ENCODE data around the gene TOB1. TPM values are rescaled to one million over a fixed set of nuclear protein-coding genes. Genes with fewer than 3 reads are reported as not detected.
A peak's percentile ranks its signal among the peaks of the same experiment; 100 is the strongest.

TOB1 gene
- total RNA-seq, 1 experiment from 2014 or later, result 67.9 TPM

DNA sequence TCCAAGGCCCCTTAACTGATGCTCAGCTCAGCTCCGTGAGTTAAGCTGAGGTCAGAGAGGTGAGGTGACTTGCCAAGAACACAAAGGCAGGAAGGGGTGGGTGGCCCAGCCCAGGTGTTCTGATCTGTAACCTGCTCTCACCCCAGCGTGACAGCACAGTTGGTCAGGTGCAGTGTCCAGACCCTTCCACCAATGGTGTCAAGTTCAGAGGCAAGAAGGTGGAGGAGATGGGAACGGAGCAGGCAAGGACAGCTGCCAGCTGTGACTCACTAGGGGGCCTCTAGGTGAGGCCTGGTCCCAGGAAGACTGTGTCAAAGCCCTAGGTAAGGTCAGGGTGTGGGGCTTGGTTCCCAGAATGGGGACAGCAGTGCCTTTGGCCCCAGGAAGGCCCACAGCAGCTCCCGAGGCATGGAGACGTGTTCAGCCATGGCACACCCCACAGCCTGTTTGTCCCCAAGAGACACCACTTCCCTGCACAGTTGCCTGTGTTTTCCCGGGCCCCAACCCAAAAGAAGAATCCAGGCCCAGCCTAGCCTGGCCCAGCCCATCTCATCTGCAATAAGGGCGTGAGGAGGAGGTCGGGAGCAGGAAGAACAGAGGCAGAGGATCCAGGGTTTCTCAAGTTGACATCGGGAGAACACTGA is 23.5 kb downstream of the TOB1 start:
- Histone ChIP-seq H3K9me3 (ENCODE audit: insufficient read depth, low read depth) (no peaks in the 10 kb centered on the region), H3K27ac (no peak overlapping the region), H3K4me1 (replicated peaks; ENCODE audit: insufficient read depth) (peaks cover 18% of the 10 kb centered on the region), H3K27me3 (ENCODE audit: insufficient read depth, low read depth) (no peaks in the 10 kb centered on the region), H3K4me2 (no peak overlapping the region), H3K9me2 (ENCODE audit: insufficient read depth) (no peaks in the 10 kb centered on the region), H4K20me1 (ENCODE audit: insufficient read depth) (no peaks in the 10 kb centered on the region), H3K36me3 (ENCODE audit: low read depth) (no peaks in the 10 kb centered on the region), H3K79me2 (ENCODE audit: low read depth) (no peaks in the 10 kb centered on the region), H3K4me3 (no peak overlapping the region), H2AFZ (no peak overlapping the region), H3F3A (ENCODE audit: insufficient read depth, low read depth) (no peaks in the 10 kb centered on the region; the same call in 1 of the 2 replicates)
- CTCF ChIA-PET, result interaction anchor here (0.5 to 1.1 kb wide), 2 partner anchors 60 to 125 kb away, joined by 4 to 9 read pairs; no protein-coding TSS in a partner anchor
- TF ChIP-seq, protein P1, sequence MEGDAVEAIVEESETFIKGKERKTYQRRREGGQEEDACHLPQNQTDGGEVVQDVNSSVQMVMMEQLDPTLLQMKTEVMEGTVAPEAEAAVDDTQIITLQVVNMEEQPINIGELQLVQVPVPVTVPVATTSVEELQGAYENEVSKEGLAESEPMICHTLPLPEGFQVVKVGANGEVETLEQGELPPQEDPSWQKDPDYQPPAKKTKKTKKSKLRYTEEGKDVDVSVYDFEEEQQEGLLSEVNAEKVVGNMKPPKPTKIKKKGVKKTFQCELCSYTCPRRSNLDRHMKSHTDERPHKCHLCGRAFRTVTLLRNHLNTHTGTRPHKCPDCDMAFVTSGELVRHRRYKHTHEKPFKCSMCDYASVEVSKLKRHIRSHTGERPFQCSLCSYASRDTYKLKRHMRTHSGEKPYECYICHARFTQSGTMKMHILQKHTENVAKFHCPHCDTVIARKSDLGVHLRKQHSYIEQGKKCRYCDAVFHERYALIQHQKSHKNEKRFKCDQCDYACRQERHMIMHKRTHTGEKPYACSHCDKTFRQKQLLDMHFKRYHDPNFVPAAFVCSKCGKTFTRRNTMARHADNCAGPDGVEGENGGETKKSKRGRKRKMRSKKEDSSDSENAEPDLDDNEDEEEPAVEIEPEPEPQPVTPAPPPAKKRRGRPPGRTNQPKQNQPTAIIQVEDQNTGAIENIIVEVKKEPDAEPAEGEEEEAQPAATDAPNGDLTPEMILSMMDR (conservative IDR thresholded peaks at IDR 0.05), result no peak
- no peak for TF ChIP-seq EZH2 (IDR thresholded peaks at IDR 0.05; ENCODE audit: low read depth)
- intact Hi-C loops (cut with micrococcal nuclease; ENCODE audit: unreplicated experiment), result loop anchor here (1.0 to 5.0 kb wide), 5 partner anchors 59 to 360 kb away; partner anchors contain the start of gene SPATA20
- peak in 1 of 2 experiments; percentile 16 for DNase-seq
- BruUV-seq (replicated peaks), result no TSS peak
- POLR2A ChIA-PET (ENCODE audit: unreplicated experiment), result no interaction called here

DNA sequence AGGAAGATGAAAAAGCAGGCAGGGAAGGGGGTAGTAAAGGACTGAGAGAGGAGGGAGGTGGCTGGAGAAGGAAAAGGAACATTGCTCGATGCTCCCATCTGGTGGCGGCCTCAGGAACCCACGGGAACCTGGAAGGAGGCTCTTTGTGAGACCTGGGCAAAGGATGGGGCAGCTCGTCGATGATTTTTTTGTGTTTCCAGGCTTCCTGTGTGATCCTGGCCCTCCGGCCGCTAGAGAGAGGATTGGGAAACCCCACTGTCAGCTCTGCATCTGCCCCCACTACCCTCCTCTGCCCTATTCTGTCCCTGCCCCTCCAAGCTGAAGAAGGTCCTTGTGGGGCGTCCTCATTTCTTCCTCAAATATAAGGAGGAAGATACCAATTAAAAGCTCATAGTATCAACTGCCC is 24.2 kb downstream of the TOB1 start:
- ChIA-PET CTCF (interaction anchor here (0.5 to 1.1 kb wide), 2 partner anchors 59 to 124 kb away, joined by 4 to 9 read pairs; no protein-coding TSS in a partner anchor), POLR2A (ENCODE audit: unreplicated experiment) (no interaction called here)
- Histone ChIP-seq H3K27ac (no peak overlapping the region), H2AFZ (no peak overlapping the region), H4K20me1 (ENCODE audit: insufficient read depth) (no peaks in the 10 kb centered on the region), H3K4me1 (replicated peaks; ENCODE audit: insufficient read depth) (peaks cover 18% of the 10 kb centered on the region), H3K9me3 (ENCODE audit: insufficient read depth, low read depth) (no peaks in the 10 kb centered on the region), H3K79me2 (ENCODE audit: low read depth) (no peaks in the 10 kb centered on the region), H3K4me3 (no peak overlapping the region), H3K9me2 (ENCODE audit: insufficient read depth) (no peaks in the 10 kb centered on the region), H3K36me3 (ENCODE audit: low read depth) (no peaks in the 10 kb centered on the region), H3K4me2 (no peak overlapping the region), H3F3A (ENCODE audit: insufficient read depth, low read depth) (no peaks in the 10 kb centered on the region; the same call in 1 of the 2 replicates), H3K27me3 (ENCODE audit: insufficient read depth, low read depth) (no peaks in the 10 kb centered on the region)
- intact Hi-C loops (cut with micrococcal nuclease; ENCODE audit: unreplicated experiment), result loop anchor here (1.0 to 5.0 kb wide), 5 partner anchors 59 to 360 kb away; partner anchors contain the start of gene SPATA20
- TF ChIP-seq EZH2 (IDR thresholded peaks at IDR 0.05; ENCODE audit: low read depth), result no peak
- TF ChIP-seq, protein P1 (conservative IDR thresholded peaks at IDR 0.05), result peak; percentile 83
- no TSS peak for BruUV-seq (replicated peaks)
- peak; percentile 43 to 76 for DNase-seq

GRCh38 chr17:50841277-50841948 is 24.7 kb downstream of the TOB1 start:
- ChIA-PET CTCF (interaction anchor here (1.1 kb wide), 1 partner anchor 59 kb away, joined by 9 read pairs; no protein-coding TSS in a partner anchor), POLR2A (ENCODE audit: unreplicated experiment) (no interaction called here)
- Histone ChIP-seq H3K79me2 (ENCODE audit: low read depth) (no peaks in the 10 kb centered on the region), H3K4me3 (no peak overlapping the region), H3K4me2 (no peak overlapping the region), H3K9me2 (ENCODE audit: insufficient read depth) (no peaks in the 10 kb centered on the region), H3K27me3 (ENCODE audit: insufficient read depth, low read depth) (no peaks in the 10 kb centered on the region), H3K4me1 (replicated peaks; ENCODE audit: insufficient read depth) (peaks cover 18% of the 10 kb centered on the region), H3K36me3 (ENCODE audit: low read depth) (no peaks in the 10 kb centered on the region), H4K20me1 (ENCODE audit: insufficient read depth) (no peaks in the 10 kb centered on the region), H3K27ac (no peak overlapping the region), H3K9me3 (ENCODE audit: insufficient read depth, low read depth) (no peaks in the 10 kb centered on the region), H3F3A (ENCODE audit: insufficient read depth, low read depth) (no peaks in the 10 kb centered on the region; the same call in 1 of the 2 replicates), H2AFZ (no peak overlapping the region)
- BruUV-seq (replicated peaks), result no TSS peak
- DNase-seq, result peak in 1 of 2 experiments; percentile 9
- intact Hi-C loops (cut with micrococcal nuclease; ENCODE audit: unreplicated experiment), result loop anchor here (5.0 kb wide), 1 partner anchor 144 kb away; no protein-coding TSS in a partner anchor
- no peak for TF ChIP-seq EZH2 (IDR thresholded peaks at IDR 0.05; ENCODE audit: low read depth)
- TF ChIP-seq, protein P1 (conservative IDR thresholded peaks at IDR 0.05), result no peak

Measured in PC-9 (cell line).